ENCODE data around the gene SYT14. TPM values are rescaled to one million over a fixed set of nuclear protein-coding genes. Genes with fewer than 3 reads are reported as not detected.

SYT14 gene
- total RNA-seq, 1 donor from 2014 or later = 0.03 TPM

DNA sequence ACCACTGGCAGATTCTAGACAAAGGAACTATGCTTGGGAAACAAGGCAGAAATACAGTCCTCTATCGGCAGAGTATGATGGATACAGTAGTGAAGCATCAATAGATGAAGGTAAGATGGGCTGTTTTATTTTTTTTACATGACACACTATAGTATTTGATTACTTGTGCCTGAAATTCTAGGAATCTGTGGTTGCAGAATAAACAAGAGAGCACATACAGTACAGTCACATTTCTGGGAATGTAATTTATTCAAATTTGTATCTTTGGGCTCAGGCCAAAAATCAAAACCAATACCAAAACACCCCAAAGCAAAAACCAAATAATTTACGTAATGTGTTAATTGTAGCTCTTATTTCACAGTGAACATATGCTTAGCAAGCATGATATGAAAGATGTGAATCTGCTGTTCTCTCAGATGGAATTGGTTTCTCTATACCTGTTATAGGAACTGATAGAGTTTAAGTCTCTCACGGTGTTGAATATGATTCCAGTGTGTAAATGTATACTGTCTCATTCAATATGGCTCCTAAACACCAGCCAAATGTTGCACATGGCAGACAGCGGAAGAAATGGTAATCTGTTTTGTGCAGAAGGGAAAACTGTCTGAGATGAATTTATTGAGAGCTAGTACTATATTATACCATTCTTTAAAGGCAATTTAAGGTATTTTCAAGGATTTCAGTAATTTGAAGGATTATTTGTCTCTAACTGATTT is 83.3 kb downstream of the SYT14 start:
- ATAC-seq (no peak), DNase-seq (no peak)
- no peaks in the 10 kb centered on the region for H3K36me3 ChIP-seq

DNA sequence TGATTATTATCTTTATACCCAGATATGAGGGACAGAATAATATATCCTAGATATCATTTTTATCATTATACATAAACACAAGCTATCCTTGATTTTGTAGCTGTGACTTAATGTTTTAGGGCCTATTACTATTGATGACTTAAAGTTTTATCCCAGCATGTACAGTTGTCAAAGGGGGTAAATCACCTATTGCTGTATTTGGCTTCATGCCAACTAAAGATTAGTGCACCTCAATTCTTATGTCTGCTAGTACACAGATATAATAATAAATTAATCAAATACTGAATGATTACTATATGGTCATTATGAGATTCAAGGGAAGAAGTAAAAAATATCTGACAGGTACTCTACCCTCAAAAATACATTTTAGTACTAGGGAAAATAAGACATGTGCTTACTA is 84.0 kb downstream of the SYT14 start:
- ATAC-seq = no peak
- TF ChIP-seq, protein P1, sequence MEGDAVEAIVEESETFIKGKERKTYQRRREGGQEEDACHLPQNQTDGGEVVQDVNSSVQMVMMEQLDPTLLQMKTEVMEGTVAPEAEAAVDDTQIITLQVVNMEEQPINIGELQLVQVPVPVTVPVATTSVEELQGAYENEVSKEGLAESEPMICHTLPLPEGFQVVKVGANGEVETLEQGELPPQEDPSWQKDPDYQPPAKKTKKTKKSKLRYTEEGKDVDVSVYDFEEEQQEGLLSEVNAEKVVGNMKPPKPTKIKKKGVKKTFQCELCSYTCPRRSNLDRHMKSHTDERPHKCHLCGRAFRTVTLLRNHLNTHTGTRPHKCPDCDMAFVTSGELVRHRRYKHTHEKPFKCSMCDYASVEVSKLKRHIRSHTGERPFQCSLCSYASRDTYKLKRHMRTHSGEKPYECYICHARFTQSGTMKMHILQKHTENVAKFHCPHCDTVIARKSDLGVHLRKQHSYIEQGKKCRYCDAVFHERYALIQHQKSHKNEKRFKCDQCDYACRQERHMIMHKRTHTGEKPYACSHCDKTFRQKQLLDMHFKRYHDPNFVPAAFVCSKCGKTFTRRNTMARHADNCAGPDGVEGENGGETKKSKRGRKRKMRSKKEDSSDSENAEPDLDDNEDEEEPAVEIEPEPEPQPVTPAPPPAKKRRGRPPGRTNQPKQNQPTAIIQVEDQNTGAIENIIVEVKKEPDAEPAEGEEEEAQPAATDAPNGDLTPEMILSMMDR (IDR thresholded peaks at IDR 0.05) = no peak
- Histone ChIP-seq H3K36me3 (no peaks in the 10 kb centered on the region), H3K4me1 (no peaks in the 10 kb centered on the region), H3K27me3 (no peaks in the 10 kb centered on the region), H3K27ac (no peak overlapping the region), H3K4me3 (no peak overlapping the region), H3K9me3 (no peaks in the 10 kb centered on the region)
- intact Hi-C loops (cut with DNase I) = no loop called here
- no peak for DNase-seq

More for the DNA sequence above, 83.3 kb downstream of the SYT14 start:
- Histone ChIP-seq H3K9me3 (no peaks in the 10 kb centered on the region), H3K27ac (no peak overlapping the region), H3K4me1 (no peaks in the 10 kb centered on the region), H3K27me3 (no peaks in the 10 kb centered on the region), H3K4me3 (no peak overlapping the region)
- TF ChIP-seq, protein P1 (IDR thresholded peaks at IDR 0.05) = no peak
- intact Hi-C loops (cut with DNase I) = no loop called here

DNA sequence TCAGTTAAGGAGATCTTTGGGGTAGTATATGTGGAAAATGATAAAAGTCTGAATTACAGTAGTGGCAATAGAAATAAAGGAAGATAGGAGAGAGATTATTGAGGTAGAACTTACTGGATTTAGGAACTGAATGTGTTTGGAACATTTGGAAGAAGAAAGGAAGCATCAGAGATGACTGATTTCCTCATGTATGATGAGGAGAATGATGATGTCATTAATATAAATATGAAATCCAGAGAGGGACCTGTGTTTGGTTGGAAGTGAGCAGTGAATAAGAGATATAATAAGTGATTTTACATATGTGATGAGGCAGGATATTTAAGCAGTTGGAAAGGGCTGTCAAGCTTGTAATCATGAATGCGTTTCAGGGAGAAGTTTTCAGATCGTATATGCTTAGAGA is 86.3 kb downstream of the SYT14 start:
- ATAC-seq = no peak
- no peaks in the 10 kb centered on the region for H3K27me3 ChIP-seq
- intact Hi-C loops (cut with DNase I) = no loop called here
- TF ChIP-seq, protein P1 (IDR thresholded peaks at IDR 0.05) = no peak
- no peaks in the 10 kb centered on the region for H3K36me3 ChIP-seq
- no peak for DNase-seq
- H3K4me1 ChIP-seq = no peaks in the 10 kb centered on the region
- H3K27ac ChIP-seq = no peak overlapping the region
- no peak overlapping the region for H3K4me3 ChIP-seq
- no peaks in the 10 kb centered on the region for H3K9me3 ChIP-seq

DNA sequence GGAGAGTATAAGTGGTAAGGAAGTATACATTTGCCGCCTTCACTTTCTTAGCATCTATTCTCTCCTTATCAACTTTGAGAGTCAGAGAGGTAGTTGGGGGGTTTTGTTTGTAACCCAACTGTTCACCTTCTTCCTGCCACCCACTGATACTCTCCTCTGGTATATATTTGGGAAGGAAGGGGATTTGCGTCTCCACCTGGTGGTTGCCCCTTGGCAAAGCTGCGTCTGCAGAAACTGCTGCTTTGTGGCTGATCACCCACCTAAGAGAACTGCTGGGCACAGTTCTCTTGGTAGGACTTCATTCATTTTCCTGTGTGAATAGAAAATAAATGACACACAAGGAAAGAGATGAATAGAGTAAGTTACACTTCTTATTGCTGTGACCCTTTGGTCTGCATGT is 87.0 kb downstream of the SYT14 start:
- Histone ChIP-seq H3K9me3 (no peaks in the 10 kb centered on the region), H3K27ac (no peak overlapping the region), H3K36me3 (no peaks in the 10 kb centered on the region), H3K4me3 (no peak overlapping the region), H3K27me3 (no peaks in the 10 kb centered on the region), H3K4me1 (no peaks in the 10 kb centered on the region)
- TF ChIP-seq, protein P1 (IDR thresholded peaks at IDR 0.05) = no peak
- intact Hi-C loops (cut with DNase I) = no loop called here
- DNase-seq (no peak), ATAC-seq (no peak)

DNA sequence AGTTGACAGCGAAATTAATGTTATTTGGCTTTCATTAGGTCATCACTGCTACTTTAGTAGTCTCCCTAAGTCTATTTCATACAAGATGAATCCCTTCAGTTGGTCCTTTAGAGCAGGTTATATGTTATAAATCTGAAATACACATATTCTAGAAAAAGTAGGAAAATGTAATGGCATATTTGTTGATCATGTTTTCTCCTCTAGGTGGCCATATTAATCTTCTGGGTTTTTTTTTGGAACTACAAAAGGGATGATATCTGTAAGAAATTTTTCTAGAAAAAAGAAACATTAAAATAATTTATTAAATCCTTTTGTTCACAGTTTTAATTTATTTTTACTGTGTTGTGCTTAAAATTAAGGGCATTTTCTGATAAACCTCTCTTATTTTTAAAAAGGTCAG is 87.9 kb downstream of the SYT14 start:
- Histone ChIP-seq H3K4me1 (no peaks in the 10 kb centered on the region), H3K27ac (no peak overlapping the region), H3K9me3 (no peaks in the 10 kb centered on the region), H3K27me3 (no peaks in the 10 kb centered on the region), H3K4me3 (no peak overlapping the region), H3K36me3 (no peaks in the 10 kb centered on the region)
- TF ChIP-seq, protein P1 (IDR thresholded peaks at IDR 0.05) = no peak
- intact Hi-C loops (cut with DNase I) = no loop called here
- DNase-seq (no peak), ATAC-seq (no peak)

DNA sequence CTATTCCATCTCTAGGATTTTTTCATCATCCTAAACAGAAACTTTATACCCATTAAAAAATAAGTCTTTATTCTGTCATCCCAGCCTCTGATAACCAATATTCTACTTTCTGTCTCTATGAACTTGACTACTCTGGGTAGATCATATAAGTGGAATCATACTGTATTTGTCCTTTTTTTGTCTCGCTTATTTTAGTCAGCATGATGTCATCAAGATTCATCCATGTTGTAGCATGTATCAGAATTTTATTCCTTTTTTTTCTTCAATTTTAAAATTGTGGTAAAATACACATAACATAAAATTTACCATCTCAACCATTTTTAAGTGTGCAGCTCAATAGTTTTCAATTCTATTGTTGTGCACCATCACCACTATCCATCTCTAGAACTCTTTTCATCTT is 90.0 kb downstream of the SYT14 start:
- H3K4me1 ChIP-seq = no peaks in the 10 kb centered on the region
- intact Hi-C loops (cut with DNase I) = no loop called here
- H3K4me3 ChIP-seq = no peak overlapping the region
- H3K27me3 ChIP-seq = no peaks in the 10 kb centered on the region
- no peaks in the 10 kb centered on the region for H3K36me3 ChIP-seq
- TF ChIP-seq, protein P1 (IDR thresholded peaks at IDR 0.05) = no peak
- DNase-seq = no peak
- no peaks in the 10 kb centered on the region for H3K9me3 ChIP-seq
- H3K27ac ChIP-seq = no peak overlapping the region
- ATAC-seq = no peak

Measured in upper lobe of right lung (tissue), 1 donor.